Endometrial microvascular endothelial cells (primary cell): ENCODE results near the gene PTK6. TPM values are rescaled to one million over a fixed set of nuclear protein-coding genes. Genes with fewer than 3 reads are reported as not detected.
"Not testable (repeated sequence)": the region's sequence is repeated elsewhere in the genome, so short reads cannot be mapped to it uniquely, and the experiment has no call there.

Experiments
- in situ Hi-C: cut with HindIII; loops from 2 replicates; pipeline ENCODE4 v1.10.0; 2017; ENCODE audit warnings: low sequenced_read_pairs, low pct_unique_long_range_greater_than_20kb; ENCODE audit errors: inconsistent ontology term
- total RNA-seq: library from RNA; depleted of rRNA; stranded (reverse); fragments of >200 nt; gene quantifications from one replicate; pipeline ENCODE4 v1.2.3, GENCODE V29; 2015; ENCODE audit errors: inconsistent ontology term

The PTK6 gene
- total RNA-seq, 1 donor from 2014 or later = not detected

DNA sequence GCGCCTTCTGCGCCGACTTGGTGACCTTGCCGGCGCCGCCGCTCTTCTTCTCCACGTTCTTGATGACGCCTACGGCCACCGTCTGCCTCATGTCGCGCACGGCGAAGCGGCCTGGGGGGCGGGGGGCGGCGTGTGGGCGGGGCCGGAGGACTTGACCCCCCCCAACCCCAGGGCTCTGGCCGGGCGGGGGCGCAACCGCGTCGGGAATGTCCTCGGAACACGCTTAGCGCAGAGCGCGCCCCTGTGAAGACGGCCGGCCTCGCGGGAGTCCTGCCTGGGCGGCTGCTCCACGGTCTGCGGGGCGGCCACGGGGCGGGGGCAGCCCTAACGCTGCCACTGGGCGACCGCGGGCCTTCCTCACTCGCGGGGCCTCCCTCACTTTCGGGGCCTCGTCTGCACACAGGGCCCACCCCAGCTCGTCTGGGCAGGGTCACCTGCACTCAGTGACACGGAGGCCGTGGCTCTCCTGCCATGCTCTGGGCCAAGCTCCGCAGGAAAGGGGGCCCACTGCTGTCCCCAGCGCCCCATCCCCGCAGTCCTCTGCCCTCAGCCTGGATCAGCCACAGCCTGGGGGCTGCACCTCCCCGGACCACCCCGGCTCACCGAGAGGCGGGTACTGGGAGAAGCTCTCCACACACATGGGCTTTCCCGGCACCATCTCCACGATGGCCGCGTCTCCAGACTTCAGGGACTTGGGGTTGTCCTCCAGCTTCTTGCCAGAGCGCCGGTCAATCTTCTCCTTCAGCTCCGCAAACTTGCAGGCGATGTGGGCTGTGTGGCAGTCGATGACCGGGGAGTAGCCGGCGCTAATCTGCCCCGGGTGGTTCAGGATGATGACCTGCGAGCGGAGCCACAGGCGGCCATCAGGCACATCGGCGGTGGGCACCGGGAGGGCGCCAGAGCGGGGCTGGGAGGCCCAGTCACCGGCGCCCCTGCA is 48.6 kb downstream of the PTK6 start:
- in situ Hi-C loops = no loop called here

DNA sequence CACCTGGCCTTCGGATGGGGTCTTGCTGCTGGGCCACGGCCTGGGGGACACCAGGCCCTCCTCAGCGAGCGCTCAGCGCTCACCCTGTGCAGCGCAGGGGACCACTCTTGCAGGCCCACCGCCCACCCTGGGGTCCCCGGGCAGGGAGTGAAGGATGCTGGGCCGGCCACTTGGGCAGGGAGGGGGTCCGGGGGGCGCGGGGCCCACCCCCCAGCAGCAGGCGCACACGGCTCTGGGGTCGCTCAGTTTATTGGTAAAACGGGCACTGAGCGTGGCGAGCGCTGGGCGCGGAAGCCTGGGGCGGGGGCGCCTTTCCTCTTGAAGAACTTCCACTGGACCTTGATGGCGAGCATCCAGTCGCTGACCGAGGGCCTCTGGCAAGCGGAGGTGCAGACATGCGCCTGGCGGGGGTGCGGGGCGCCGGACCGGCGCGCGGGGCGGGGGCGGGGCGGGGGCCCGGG is 49.4 kb downstream of the PTK6 start:
- in situ Hi-C loops = no loop called here

DNA sequence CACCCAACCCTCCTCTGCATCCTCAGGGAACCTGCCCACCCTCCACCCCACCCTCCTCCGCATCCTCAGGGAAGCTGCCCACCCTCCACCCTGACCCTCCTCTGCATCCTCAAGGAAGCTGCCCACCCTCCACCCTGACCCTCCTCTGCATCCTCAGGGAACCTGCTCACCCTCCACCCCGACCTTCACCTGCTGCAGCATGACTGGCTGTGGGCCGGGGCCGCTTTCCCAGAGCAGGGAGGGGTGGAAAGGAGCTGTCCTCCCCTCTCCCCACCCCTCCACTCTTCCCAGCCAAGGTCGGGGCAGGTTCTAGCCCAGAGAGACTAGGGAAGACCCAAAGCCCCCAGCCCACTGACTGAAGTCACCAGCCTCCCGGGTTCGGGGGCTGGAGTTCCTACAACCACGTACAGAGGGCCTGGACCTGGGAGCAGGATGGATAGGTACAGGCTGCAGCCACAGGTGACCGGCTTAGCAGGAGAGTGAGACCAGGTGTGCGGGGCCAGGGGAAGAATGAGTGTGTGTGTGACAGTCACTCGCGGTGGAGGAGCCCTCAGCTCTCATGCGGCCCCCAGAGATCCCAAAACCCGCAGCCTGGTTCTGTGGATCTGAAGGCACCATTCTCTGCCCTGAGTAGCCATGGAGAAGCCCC is 49.9 kb downstream of the PTK6 start:
- in situ Hi-C loops = no loop called here

DNA sequence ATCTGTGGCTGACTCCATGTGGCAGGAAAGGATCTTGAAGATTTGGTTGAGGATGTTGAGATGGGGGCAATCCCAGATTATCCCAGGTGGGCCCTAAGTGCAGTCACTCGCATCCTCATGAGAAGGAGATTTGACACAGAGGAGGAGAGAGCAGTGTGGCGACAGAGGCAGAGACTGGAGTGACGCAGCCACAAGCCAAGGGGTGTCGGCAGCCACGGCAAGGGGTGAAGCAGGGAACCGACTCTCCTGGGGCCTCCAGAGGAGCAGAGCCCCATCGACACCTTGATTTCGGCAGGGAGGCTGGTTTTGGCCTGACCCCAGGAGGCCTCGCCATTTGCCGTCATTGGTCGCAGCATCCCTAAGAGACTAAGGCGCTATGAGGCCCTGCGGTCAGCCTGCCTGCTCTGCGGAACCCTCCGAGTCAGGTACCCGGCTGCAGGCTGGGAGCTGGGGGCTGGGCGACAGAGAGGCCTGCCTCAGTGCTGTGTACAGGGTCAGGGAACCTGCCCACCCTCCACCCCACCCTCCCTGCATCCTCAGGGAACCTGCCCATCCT is 50.8 kb downstream of the PTK6 start:
- in situ Hi-C loops = no loop called here

DNA sequence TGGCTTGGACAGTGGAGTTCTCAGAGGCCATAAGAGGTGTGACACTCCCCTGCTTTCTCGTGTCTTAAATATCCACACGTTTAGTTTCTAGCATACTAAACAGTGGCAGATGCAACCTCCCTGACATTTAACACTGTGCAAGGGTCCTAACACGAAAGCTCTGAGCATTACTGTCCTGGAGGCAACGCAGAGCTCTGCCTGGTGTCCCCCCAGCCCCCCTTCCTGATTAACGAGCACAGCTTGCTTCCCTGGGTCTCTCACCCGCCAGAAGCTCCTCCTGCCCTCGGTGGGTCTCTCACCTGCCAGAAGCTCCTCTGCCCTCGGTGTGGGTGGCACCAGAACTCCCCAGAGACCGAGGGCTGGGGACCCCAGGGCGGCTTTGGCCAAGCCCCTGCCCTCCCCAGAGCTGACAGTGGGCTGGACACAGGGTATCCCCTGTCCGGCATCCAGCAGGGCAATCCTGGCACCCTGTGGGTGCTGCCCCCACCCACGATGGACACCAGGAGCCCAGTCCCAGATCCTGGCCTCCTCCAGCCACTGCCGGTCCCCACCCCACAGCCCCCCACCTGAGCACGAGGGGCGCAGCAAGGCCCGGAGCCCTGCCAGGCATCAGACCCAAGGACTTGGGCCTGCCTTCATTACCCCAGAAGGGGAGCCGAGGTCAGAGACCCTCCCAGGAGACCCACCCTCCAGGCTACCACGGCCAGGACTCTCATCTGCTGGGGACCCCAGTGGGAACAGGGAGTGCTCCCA is 52.3 kb downstream of the PTK6 start:
- in situ Hi-C loops = no loop called here

DNA sequence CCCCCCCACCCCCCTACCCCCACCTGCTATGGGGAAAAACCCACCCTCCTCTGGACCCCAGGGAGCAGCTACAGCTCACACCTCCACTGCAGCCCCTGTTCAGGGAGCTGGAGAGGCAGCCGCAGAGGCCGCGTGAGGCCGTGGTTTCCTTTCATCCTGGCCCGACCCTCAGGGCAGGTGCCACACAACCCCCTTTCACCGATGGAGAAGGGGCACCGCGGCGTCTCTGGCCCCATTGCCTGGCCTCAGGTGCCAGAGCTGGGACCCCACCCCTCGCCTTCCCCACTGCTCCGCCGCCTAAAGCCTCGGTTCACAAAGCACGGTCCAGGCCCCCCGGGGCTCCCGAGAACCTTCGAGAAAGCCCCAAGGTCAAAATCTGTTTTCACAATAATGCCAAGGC is 52.9 kb downstream of the PTK6 start:
- in situ Hi-C loops = no loop called here

DNA sequence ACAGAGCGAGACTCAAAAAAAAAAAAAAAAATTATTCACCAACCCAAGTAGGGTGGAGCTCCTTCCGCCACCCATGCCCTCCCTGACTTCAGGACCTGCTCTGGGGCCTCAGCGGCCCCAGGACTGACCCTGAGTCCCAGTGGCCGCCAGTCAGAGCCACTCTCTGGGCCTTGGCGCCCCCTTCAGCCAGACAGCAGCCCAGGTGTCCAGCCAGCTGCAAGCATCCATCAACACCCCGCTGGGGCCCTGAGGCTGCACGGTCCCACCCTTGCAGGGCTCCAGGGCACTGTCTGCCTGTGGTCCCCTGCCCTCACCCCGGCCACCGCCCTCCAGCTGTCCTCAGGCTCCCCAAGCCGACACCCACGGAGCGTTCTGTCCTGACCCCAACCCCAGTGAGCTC is 53.3 kb downstream of the PTK6 start:
- in situ Hi-C loops = no loop called here

DNA sequence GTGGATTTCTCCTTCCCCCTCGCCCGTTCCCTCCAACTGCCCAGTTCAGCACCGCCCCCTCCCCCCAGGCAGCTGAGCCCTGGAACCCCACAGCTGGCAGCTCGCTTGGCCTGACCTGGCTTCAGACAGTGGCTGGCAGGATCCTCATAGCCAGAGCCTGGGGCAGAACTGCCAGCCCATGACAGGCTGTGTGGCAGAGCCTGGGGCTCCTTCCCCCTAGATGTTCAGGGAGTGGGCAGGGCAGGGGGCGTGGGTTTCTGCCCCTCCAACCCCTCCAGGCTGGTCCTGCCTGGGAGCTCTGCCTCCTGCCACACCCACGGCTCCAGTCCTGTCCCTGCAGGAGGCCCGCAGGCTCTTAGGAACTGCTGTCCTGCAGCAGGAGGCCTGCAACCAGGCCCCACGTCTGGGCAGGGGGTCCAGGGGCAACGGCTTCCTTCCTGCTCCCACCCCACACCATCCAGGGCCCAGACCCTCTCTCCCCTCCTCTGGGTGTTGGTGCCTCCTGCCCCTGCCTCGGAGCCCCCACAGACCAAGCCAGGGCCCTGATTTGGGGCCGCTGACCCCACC is 55.1 kb downstream of the PTK6 start:
- in situ Hi-C loops = no loop called here

DNA sequence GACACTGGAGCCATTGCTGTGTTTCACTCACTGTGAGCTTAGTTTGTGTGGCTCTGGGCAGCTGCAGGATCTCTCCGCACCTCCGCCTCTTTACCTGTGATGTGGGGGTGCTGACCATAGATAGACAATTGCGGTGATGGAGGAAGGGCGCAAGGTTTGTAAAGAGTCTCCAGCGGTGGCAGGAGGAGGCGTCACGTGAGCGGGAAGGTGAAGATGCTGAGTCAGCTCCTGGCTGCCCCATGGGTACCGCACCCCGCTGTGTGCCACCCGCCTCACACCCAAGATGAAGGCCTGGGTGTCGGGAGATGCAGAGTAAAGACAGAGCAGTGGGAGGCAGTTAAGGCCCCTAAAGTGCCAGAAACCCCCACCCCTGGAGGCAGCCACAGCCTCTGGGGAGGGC is 55.7 kb downstream of the PTK6 start:
- in situ Hi-C loops = no loop called here

DNA sequence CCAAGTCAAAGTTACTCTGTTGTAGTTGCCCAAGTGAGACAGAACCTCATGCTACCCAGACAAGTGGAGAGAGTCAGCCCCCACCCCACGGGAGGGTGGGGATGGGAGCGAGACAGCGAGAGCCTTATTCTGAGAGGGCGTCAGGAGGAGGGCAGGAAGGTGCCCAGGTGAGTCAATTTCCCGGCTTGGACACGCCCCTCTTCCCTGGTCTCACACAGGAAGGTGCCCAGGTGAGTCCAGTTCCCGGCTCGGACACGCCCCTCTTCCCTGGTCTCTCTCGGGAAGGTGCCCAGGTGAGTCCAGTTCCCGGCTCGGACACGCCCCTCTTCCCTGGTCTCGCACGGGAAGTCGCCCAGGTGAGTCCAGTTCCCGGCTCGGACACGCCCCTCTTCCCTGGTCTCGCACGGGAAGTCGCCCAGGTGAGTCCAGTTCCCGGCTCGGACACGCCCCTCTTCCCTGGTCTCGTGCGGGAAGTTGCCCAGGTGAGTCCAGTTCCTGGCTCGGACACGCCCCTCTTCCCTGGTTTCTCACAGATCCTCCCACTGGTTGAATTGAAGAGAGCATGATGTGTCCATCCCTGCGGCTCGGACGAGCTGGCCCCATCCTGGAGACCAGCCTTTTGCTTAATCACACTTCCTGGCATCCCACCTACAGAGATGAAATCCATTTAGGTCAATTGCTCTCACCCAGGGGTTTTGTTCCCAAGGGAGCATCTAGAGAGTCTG is 57.3 kb downstream of the PTK6 start:
- in situ Hi-C loops = not testable (repeated sequence)

DNA sequence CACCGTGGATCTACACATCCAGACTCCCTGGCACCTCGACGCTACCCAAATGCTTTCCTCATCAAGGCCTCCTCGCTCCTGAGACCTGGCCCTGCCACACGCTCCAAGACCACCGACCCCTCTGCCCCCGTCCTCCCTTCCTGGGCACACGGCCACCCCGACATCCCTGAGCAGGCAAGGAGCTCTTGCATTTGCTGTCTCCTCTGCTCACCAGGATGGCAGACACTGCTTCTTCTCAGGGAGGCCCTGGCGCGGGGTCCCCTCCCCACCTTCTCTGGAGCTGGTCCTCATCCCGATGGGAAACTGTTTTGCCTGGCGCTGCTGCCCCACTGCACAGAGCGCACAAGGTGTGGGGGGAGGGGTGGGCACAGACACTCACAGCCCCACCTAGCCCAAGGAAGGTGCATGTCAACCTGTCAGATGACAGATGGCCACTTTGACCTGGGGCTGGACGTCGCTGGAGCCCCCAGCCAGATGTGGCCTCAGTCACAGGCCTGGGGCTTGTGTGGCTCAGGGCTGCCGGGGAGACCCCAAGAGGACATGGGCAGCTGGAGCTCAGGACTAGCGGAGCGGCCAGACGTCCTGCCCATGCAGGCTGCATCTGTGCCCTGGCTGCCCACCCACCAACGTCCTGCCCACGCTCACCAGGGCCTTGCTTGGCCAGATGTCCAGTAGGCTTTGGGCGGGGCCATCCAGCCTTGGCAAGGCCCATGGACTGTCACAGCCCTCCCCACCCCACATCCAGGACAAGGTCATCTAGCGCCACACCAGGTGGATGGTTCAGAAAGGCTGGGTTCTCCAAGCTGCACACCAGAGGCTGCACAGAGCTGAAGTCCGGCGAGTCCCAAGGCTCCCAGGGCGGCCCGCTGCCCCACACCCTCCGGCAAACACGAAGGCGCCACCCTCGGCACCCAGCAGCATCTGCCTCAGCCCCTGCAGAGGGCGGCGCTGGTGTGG is 58.6 kb downstream of the PTK6 start:
- in situ Hi-C loops = no loop called here

Other genes starting within 250 kb of the PTK6 start
- not detected for gene COL20A1, start 244.2 kb downstream of the PTK6 start, total RNA-seq
- gene CHRNA4, start 176.0 kb downstream of the PTK6 start, total RNA-seq = not detected
- not detected for gene KCNQ2, start 64.7 kb downstream of the PTK6 start, total RNA-seq
- gene EEF1A2, start 38.3 kb downstream of the PTK6 start, total RNA-seq = 0.09 TPM
- 126 TPM for gene PPDPF, start 16.6 kb downstream of the PTK6 start, total RNA-seq
- gene SRMS, start 10.4 kb upstream of the PTK6 start, total RNA-seq = not detected
- 0.37 TPM for gene FNDC11, start 16.8 kb upstream of the PTK6 start, total RNA-seq
- gene HELZ2, start 36.9 kb upstream of the PTK6 start, total RNA-seq = 61.5 TPM
- 11.9 TPM for gene GMEB2, start 89.7 kb upstream of the PTK6 start, total RNA-seq
- gene STMN3, start 116.0 kb upstream of the PTK6 start, total RNA-seq = 0.65 TPM
- gene RTEL1, start 120.9 kb upstream of the PTK6 start, total RNA-seq = 15.1 TPM
- 175 TPM for gene TNFRSF6B, start 159.3 kb upstream of the PTK6 start, total RNA-seq
- 55.7 TPM for gene ARFRP1, start 170.6 kb upstream of the PTK6 start, total RNA-seq
- gene ZGPAT, start 170.7 kb upstream of the PTK6 start, total RNA-seq = 39.2 TPM
- 9.3 TPM for gene LIME1, start 199.3 kb upstream of the PTK6 start, total RNA-seq
- gene SLC2A4RG, start 202.4 kb upstream of the PTK6 start, total RNA-seq = 17.3 TPM